GM21515 (cell line): ENCODE data around the gene CDC5L.

Experiments used
- ATAC-seq: cut with Tn5 transposase; IDR thresholded peaks from one replicate; pipeline ENCODE4 v1.9.1; 2021; ENCODE audit not compliant: unreplicated experiment

The CDC5L gene

DNA sequence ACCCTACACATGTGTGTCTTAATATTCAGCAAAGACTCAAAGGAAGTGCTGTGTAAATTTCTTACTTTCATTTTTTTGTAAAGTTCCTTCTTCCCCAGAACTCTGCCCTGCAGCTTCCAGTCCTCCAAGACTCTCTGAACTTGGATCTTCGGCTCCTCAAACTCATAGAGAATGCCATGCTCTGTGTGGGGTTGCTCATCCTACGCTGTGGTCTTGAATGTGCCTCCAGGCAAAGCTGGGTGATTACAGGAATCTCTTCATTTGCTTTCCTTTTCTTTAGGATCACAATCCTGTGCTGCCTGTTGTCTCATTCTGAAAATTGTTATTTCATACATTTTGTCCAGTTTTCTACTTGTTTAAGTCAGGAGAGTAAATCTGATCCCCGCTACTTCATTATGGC lies 14.5 kb upstream of the CDC5L start:
- ATAC-seq: no peak

DNA sequence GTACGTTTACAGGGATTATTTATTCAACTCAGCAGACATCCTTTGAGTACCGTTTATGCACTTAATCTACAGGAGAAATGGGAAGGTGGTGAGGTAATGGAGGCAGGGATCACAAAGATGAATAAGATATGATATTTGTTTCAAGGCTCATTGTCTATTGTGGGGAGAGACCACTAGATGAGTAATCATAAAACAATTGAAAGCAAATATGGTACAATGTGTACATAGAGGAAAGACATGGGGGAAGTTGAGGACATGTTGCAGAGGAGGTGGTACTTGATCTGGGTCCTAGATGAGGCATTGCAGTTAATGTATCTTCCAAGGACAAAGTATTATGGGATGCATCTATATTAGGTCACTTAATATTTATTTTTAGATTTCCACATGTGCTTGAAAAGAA lies 13.7 kb upstream of the CDC5L start:
- ATAC-seq: no peak

DNA sequence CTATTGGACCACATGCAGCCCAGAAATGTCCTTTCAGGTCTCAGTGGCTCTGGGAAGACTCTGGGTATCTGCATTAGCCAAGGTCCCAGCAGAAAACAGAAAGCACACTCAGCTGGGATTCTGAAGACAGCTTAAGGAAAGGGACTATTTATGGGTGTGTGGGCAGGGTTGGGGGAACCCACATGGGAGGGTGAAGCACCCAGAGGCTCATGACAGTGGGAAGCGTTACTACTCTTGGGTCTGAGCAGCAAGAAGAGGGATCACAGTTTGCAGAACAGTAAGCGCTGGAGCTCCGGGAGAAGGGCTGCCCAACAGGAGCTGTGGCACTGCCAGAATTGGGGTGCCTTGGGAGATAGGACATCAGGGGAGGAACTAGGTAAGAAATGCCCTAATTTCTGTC lies 12.4 kb upstream of the CDC5L start:
- ATAC-seq: no peak

GRCh38 chr6:44377484-44377883 lies 10.0 kb upstream of the CDC5L start:
- no peak for ATAC-seq

DNA sequence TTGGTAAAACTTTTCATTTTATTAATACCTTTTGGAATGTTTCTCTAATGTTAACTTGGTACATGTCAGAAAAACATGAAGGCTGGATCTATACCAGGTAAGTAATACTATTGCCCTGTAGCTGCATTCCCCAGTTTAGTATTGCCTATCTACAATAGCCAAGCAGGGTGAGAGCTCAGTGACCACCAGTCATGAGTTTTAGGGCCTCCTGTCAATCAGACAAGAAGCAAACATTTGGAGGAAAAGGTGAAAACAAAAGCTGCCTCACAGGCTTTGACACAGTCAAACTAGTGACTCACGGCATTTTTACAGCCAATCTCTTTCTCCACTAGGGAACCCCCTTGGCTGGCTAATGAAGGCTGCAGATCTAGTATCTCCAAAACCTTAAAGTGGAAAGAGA lies 9.5 kb upstream of the CDC5L start:
- ATAC-seq: no peak

- ATAC-seq: no peak
These were observed 5.8 kb upstream of the CDC5L start for GRCh38 chr6:44381739-44382138.

DNA sequence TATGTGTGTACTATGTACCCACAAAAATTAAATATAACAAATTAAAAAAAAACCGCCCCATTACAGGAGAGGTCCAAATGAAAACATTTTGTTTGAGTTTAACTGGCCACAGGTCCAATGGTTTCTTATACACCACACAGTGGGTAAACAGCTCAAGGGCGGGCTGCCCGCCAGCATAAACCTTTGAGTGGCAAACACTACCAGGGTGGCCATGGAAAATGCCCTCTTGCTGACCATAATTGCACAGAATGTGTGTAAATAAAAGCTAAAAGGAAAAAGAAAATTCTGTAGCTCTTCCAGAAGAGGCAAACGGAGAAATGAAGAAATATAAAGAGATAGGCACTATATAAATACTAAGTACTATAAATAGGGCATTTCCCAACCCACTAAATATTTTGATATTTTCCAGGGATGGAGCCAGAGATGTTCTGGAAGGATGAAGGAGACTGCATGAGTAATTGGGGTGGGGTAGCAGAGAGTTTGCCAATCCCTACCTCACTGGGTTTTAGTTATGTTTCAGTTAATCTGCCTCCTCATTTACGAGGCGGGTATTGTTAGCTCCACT lies 1.1 kb upstream of the CDC5L start:
- no peak for ATAC-seq

DNA sequence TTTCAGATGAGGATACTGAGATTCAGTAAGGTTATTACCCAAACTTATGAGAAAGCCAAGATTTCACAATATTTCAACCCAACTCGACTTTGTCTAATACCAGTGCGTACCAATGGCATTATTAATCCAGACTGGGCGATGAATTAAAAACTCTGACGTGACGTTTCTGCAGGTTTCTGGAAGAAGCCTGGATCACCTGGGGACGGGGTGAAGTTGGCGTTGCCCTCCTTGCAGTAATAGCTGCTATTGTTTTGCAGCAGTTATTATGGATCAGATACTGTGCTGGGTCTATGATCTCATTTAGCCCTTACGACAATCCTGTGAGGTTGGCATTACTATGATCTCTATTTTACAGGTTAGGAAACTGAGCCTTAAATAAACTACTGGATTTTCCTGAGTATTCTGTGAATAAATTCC lies 569 bp upstream of the CDC5L start:
- peak; percentile 12 for ATAC-seq

GRCh38 chr6:44388135-44388487 lies 605 bp downstream of the CDC5L start:
- ATAC-seq: no peak

GRCh38 chr6:44388887-44389286 lies 1.4 kb downstream of the CDC5L start:
- ATAC-seq: no peak

DNA sequence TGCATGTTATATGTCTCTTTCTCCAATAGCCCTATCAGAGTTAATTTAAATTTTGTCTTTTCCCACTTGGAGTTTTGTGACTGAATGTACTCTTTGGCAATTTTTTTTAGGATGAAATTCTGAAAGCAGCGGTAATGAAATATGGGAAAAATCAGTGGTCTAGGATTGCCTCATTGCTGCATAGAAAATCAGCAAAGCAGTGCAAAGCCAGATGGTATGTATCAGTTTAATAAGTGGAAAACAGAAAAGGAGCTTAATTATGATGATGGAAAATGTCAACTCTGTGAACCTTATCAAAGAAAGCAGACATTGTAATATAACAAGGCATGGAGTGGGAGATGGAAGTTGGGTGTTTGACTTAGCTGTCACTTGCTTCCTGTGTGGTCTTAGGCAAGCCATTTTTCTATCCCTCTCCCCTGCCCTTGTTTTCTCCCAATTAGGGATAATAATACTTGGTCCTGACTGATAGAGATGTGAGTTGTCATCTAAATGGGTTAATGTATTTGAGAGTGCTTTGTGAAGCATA lies 2.7 kb downstream of the CDC5L start:
- ATAC-seq: no peak

- no peak for ATAC-seq
These were observed 8.0 kb downstream of the CDC5L start for GRCh38 chr6:44395501-44395900.

- no peak for ATAC-seq
These were observed 9.5 kb downstream of the CDC5L start for GRCh38 chr6:44396968-44397367.

DNA sequence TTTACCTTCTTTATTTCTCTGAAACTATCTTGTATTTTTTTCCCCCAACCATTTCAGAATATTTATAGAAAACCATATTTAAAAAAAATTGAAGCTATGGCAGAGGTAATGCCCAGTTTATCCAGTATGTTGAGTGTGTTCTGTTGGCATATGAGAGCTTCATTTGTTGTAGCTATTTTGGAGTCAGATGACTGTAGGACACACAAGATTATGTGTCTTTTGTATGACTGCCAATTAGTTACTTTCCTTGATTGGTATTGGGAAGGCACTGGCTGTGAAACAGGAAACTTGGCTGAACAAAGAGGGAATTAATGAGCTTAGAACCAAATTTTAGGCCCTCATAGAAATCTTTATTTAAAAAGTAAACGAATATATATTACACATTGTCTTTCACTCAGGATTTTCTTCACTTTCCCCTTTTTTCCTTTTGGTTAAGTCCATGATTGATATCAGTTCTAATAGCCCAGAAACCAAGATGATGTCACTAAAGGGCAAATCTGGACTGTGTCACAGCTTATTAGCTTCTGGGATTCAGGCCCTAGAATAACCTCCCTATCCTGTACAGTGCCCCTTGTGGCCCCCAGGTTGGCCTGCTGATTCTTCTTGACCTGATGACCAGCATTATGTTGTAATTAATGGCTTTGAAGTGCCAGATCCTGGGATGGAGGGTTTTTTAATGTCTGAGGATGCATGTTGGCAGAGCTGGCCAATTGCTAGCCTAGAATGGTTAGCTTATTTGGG lies 10.1 kb downstream of the CDC5L start:
- no peak for ATAC-seq

DNA sequence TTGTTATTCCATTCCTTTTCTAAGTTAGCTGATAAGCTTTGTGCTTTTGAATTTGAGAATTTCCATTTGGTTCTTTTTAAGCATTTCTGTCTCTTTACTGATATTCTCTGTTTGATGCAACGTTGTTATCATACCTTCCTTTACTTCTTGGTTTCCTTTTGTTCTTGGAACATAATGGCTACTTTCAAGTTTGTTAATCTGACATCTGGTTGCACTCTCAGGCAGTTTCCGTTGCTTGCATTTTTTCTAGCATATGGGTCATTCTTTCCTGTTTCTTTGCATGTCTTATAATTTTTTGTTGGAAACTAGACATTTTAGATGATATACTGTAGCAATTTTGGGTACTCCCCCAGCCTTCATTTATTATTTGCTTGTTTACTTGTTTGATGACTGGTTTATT lies 12.5 kb downstream of the CDC5L start:
- no peak for ATAC-seq

- ATAC-seq: no peak
These were observed 13.1 kb downstream of the CDC5L start for GRCh38 chr6:44400572-44400971.

GRCh38 chr6:44401138-44401537 lies 13.6 kb downstream of the CDC5L start:
- ATAC-seq: no peak

- no peak for ATAC-seq
These were observed 16.7 kb downstream of the CDC5L start for GRCh38 chr6:44404022-44404714.

- ATAC-seq: no peak
These were observed 17.2 kb downstream of the CDC5L start for GRCh38 chr6:44404715-44405099.

DNA sequence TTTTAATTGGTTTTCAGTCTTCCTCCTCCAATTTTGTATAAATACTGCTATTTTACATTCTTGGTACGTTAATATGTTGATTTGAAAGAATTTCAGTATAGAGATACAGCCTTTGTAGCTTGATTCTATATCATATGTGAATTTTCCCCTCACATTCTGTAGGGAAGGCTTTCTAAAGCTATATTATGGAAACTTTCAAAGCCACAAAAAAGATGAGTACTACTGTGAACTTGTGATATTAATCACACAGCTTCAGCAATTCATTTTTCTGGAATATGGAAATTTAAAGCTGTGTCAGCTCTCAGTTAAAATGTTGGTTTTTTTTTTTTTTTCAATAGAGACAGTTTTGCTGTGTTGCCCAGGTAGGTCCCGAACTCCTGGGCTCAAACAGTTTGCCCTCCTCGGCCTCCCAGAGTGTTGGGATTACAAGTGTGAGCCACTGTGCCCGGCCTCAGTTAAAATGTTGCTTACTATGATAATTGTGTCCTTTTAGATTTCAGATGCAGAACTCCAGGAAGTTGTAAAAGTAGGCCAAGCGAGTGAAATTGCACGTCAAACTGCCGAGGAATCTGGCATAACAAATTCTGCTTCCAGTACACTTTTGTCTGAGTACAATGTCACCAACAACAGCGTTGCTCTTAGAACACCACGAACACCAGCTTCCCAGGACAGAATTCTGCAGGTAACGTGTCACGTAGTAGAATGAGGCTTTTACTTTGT lies 20.6 kb downstream of the CDC5L start:
- no peak for ATAC-seq

- no peak for ATAC-seq
These were observed 21.8 kb downstream of the CDC5L start for GRCh38 chr6:44409207-44409794.
